Kasumi-1 (cell line): ENCODE data around the gene TLL2.

ENCODE experiments used
- DNase-seq, 2 experiments: peaks; one replicate each; lab custom pipeline; 2025; lab: John Stamatoyannopoulos, UW

TLL2 gene

GRCh38 chr10:96421995-96422394, 91.7 kb downstream of the TLL2 start:
- DNase-seq, result no peak

- DNase-seq, result no peak
These were observed 93.3 kb downstream of the TLL2 start for GRCh38 chr10:96420228-96421009.

- DNase-seq, result no peak
These were observed 94.4 kb downstream of the TLL2 start for GRCh38 chr10:96419351-96419750.

- DNase-seq, result no peak
These were observed 95.1 kb downstream of the TLL2 start for GRCh38 chr10:96418582-96418981.

GRCh38 chr10:96417441-96417840, 96.3 kb downstream of the TLL2 start:
- DNase-seq, result no peak

GRCh38 chr10:96416643-96417042, 97.1 kb downstream of the TLL2 start:
- no peak for DNase-seq

GRCh38 chr10:96415891-96416554, 97.7 kb downstream of the TLL2 start:
- no peak for DNase-seq

GRCh38 chr10:96415150-96415890, 98.4 kb downstream of the TLL2 start:
- DNase-seq, result no peak

- no peak for DNase-seq
These were observed 99.4 kb downstream of the TLL2 start for GRCh38 chr10:96414303-96414702.

GRCh38 chr10:96413151-96413787, 100.5 kb downstream of the TLL2 start:
- DNase-seq, result no peak

GRCh38 chr10:96411716-96412320, 101.9 kb downstream of the TLL2 start:
- no peak for DNase-seq

GRCh38 chr10:96410296-96410695, 103.4 kb downstream of the TLL2 start:
- no peak for DNase-seq

- no peak for DNase-seq
These were observed 105.5 kb downstream of the TLL2 start for GRCh38 chr10:96408201-96408600.

GRCh38 chr10:96407560-96408069, 106.1 kb downstream of the TLL2 start:
- DNase-seq, result no peak

- DNase-seq, result no peak
These were observed 107.6 kb downstream of the TLL2 start for GRCh38 chr10:96406091-96406490.

GRCh38 chr10:96402417-96403305, 111.1 kb downstream of the TLL2 start:
- no peak for DNase-seq

GRCh38 chr10:96401036-96401435, 112.7 kb downstream of the TLL2 start:
- no peak for DNase-seq

GRCh38 chr10:96400465-96400864, 113.3 kb downstream of the TLL2 start:
- no peak for DNase-seq

GRCh38 chr10:96397902-96398301, 115.8 kb downstream of the TLL2 start:
- DNase-seq, result no peak
